Upper lobe of left lung (tissue), 6 donors: Measurements from ENCODE around the gene GALK2. TPM values are rescaled to one million over a fixed set of nuclear protein-coding genes. Genes with fewer than 3 reads are reported as not detected.
"Not testable (repeated sequence)": the region's sequence is repeated elsewhere in the genome, so short reads cannot be mapped to it uniquely, and the experiment has no call there.

ENCODE experiments used
- ATAC-seq, 2 donors: fragments of 200-7000 bp; cut with Tn5 transposase; one replicate each; pipeline ENCODE4 v1.9.1; 2022; ENCODE audit warnings: mild to moderate bottlenecking in 2 of 2, moderate library complexity in 2 of 2; ENCODE audit not compliant: low FRiP score in 2 of 2
- DNase-seq, 2 donors: peaks; one replicate each; pipeline ENCODE4 v3.0.0-alpha.2; 2019 to 2020
- H3K27ac ChIP-seq, 4 donors: fragments of 200-600 bp; sonication (generic); one replicate each; pipeline ENCODE4 v1.5.1; 2016 to 2019
- H3K27me3 ChIP-seq, 4 donors: fragments of 200-600 bp; sonication (generic); one replicate each; pipeline ENCODE4 v1.5.1; 2017 to 2019
- H3K36me3 ChIP-seq, 4 donors: fragments of 200-600 bp; sonication (generic); one replicate each; pipeline ENCODE4 v1.5.1; 2016 to 2019
- H3K4me1 ChIP-seq, 4 donors: fragments of 200-600 bp; sonication (generic); one replicate each; pipeline ENCODE4 v1.5.1; 2018 to 2019
- H3K4me3 ChIP-seq, 4 donors: fragments of 200-600 bp; sonication (generic); one replicate each; pipeline ENCODE4 v1.5.1; 2017 to 2019; ENCODE audit warnings: mild to moderate bottlenecking in 2 of 4, moderate library complexity in 1 of 4
- H3K9me3 ChIP-seq, 4 donors: fragments of 200-600 bp; sonication (generic); one replicate each; pipeline ENCODE4 v1.5.1; 2018 to 2019
- CTCF ChIP-seq, 6 experiments: fragments of 450-650 bp in 4 of 6; fragments of 200-600 bp in 2 of 6; sonication (generic) in 2 of 6; IDR thresholded peaks; one replicate each; pipeline ENCODE4 v1.5.1; 2016 to 2019; ENCODE audit warnings: antibody characterized with exemption in 6 of 6
- EP300 ChIP-seq, 4 donors: sonication (generic); formaldehyde crosslinking; IDR thresholded peaks; one replicate each; pipeline ENCODE4 v1.5.1; 2017; ENCODE audit warnings: antibody characterized with exemption in 4 of 4, control low read depth in 2 of 4
- POLR2A ChIP-seq, 4 donors: fragments of 450-650 bp; IDR thresholded peaks; one replicate each; pipeline ENCODE4 v1.5.1; 2016 to 2017; ENCODE audit warnings: antibody characterized with exemption in 4 of 4, mild to moderate bottlenecking in 2 of 4
- POLR2AphosphoS5 ChIP-seq, 2 donors: sonication (generic); formaldehyde crosslinking; IDR thresholded peaks; one replicate each; pipeline ENCODE4 v1.5.1; 2017; ENCODE audit warnings: antibody characterized with exemption in 2 of 2
- WGBS, 2 donors: methylation state at CpG; one replicate each; pipeline ENCODE4 v1.1.5; 2017 to 2018; 5-methylcytosine and 5-hydroxymethylcytosine counted together
- total RNA-seq, 6 donors: library from RNA; depleted of rRNA in 4 of 6; stranded (reverse); fragments of >200 nt in 4 of 6; gene quantifications; one replicate each; pipeline versions ENCODE4 v1.1.0 to v1.2.1, GENCODE V29; 2016 to 2021
- donor health status: DM: no; HTN: no; CAD: no; lungs with moderate emphysema.
- donor health status: DM: no; HTN: yes; CAD: no; lungs with severe emphysema.

GALK2 gene
- total RNA-seq, 6 donors from 2014 or later: 14.2 to 63.9 (median 40.7) TPM

DNA sequence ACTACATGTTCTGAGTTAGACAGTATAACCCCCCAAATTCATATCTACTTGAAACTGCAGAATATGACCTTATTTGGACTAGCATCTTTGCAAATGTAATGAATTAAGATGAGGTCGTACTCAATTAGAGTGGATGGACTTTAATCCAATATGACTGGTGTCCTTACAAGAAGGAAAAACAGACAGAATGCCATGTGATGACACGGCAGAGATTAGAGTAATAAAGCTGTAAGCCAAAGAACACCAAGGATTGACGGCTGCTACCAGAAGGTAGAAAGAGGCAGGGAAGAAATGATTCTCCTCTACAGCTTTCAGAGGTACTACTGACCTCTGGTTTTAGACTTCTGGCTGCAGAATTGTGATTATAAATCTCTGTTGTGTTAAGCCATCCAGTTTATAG is 30.3 kb downstream of the GALK2 start:
- Histone ChIP-seq H3K27me3 (no peaks in the 10 kb centered on the region), H3K36me3 (peaks cover 0 to 33% (median 1%) of the 10 kb centered on the region in 4 donors), H3K4me3 (no peak overlapping the region), H3K4me1 (peaks cover 0 to 5% (median 2%) of the 10 kb centered on the region in 4 donors), H3K27ac (peak overlapping the region in 2 of 4 donors; percentile 48 to 59), H3K9me3 (no peaks in the 10 kb centered on the region)
- ATAC-seq: no peak
- 87 to 92% methylated on average over 3 of the region's 3 CpGs for WGBS, 2 donors
- no peak for DNase-seq
- TF ChIP-seq POLR2AphosphoS5 (IDR thresholded peaks at IDR 0.05) (no peak), POLR2A (IDR thresholded peaks at IDR 0.05) (no peak), EP300 (IDR thresholded peaks at IDR 0.05) (no peak), CTCF (IDR thresholded peaks at IDR 0.05) (no peak)

DNA sequence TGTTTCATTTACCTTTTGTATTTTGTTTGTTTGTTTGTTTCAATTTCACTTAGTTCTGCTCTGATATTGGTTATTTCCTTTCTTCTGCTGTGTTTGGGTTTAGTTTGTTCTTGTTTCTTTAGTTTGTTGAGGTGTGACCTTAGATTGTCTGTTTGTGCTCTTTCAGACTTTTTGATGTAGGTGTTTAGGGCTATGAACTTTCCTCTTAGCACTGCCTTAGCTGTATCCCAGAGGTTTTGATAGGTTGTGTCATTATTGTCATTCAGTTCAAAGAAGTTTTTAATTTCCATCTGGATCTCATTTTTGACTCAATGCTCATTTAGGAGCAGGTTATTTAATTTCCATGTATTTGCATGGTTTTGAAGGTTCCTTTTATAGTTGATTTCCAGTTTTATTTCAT is 38.1 kb downstream of the GALK2 start:
- not testable (repeated sequence) for H3K9me3 ChIP-seq, H3K4me3 ChIP-seq, H3K4me1 ChIP-seq, H3K27ac ChIP-seq, DNase-seq, H3K27me3 ChIP-seq, ATAC-seq
- peaks cover 0 to 20% (median under 1%) of the 10 kb centered on the region in 4 donors for H3K36me3 ChIP-seq

GRCh38 chr15:49212897-49213296 is 42.9 kb downstream of the GALK2 start:
- Histone ChIP-seq H3K4me1 (peaks cover 0 to 9% (median 4%) of the 10 kb centered on the region in 4 donors), H3K27ac (no peak overlapping the region), H3K27me3 (no peaks in the 10 kb centered on the region), H3K4me3 (no peak overlapping the region), H3K36me3 (no peaks in the 10 kb centered on the region), H3K9me3 (peaks cover 0 to 8% (median 5%) of the 10 kb centered on the region in 4 donors)
- WGBS, 2 donors: 69 to 80% methylated on average over 1 of the region's 1 CpG
- no peak for TF ChIP-seq POLR2AphosphoS5 (IDR thresholded peaks at IDR 0.05)
- no peak for TF ChIP-seq EP300 (IDR thresholded peaks at IDR 0.05)
- TF ChIP-seq POLR2A (IDR thresholded peaks at IDR 0.05): no peak
- TF ChIP-seq CTCF (IDR thresholded peaks at IDR 0.05): no peak
- ATAC-seq (no peak), DNase-seq (no peak)

DNA sequence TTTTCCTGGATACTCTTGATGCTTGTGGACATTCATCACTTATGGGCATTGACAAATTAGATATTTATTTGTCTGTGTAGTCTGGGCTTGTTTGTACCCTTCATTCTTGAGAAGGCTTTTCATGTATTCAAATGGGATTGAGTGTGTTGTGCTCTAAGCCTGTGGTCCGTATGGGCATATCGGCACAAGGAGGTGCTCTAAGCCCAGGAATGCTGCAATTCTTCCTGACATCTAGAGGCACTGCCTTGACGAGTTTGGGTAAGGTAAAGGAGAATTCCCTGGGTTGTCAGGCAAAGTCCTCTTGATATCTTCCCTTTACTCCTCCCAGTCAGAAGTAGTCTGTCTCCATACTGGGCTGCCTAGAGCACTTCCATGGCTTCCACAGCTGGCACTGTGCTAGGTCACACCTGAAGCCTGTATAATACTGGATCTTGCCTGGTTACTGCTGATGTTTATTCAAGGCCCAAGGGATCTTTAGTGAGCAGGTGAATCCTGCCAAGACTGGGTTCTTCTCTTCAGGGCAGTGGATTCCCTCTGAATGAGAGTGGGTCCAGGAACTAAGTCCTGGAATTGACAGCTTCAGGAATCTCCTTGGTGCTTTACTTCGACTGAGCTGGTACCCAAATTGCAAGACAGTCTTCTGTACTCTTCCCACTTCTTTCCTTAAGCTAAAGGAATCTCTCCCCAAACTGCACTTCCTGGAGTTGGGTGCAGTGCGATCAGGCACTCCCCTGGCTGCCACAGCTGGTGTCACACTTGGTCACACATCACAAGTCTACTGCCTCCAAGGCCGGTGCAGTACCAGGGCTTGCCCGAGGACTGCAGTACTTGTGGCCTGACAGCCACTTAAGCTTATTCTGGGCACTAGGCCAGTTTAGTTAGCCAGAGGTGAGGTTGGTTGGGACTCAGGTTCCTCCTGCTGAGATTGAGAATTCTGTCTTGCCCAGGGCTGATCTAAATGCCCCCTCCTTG is 46.0 kb downstream of the GALK2 start:
- peak; percentile 24 to 90 for ATAC-seq

More for the DNA sequence above, 46.0 kb downstream of the GALK2 start:
- Histone ChIP-seq H3K36me3 (peaks cover 0 to 13% (median 2%) of the 10 kb centered on the region in 4 donors), H3K4me1 (peaks cover 0 to 9% (median 4%) of the 10 kb centered on the region in 4 donors), H3K27ac (no peak overlapping the region), H3K4me3 (no peak overlapping the region), H3K9me3 (peaks cover 0 to 3% (median 0%) of the 10 kb centered on the region in 4 donors), H3K27me3 (no peaks in the 10 kb centered on the region)
- DNase-seq: peak in 1 of 2 donors; percentile 88
- 65 to 82% methylated on average over 5 to 7 of the region's 7 CpGs for WGBS, 2 donors
- peak; percentile 20 to 77 (median 47) for TF ChIP-seq CTCF (IDR thresholded peaks at IDR 0.05)
- no peak for TF ChIP-seq POLR2A (IDR thresholded peaks at IDR 0.05)
